ENCODE results near the gene DAPK2. TPM values are rescaled to one million over a fixed set of nuclear protein-coding genes. Genes with fewer than 3 reads are reported as not detected.

The DAPK2 gene
- total and polyA plus RNA-seq, 9 donors, result 0.77 to 6.2 (median 2.0) TPM

- Histone ChIP-seq H3K27ac (no peak overlapping the region), H3K4me1 (ENCODE audit: insufficient read depth) (peaks cover 9% of the 10 kb centered on the region), H3K36me3 (no peaks in the 10 kb centered on the region), H3K9me3 (no peaks in the 10 kb centered on the region), H3K27me3 (no peaks in the 10 kb centered on the region), H3K4me3 (no peak overlapping the region)
- DNase-seq, result no peak
- TF ChIP-seq POLR2A (IDR thresholded peaks at IDR 0.05) (no peak), CTCF (IDR thresholded peaks at IDR 0.05) (no peak), EP300 (IDR thresholded peaks at IDR 0.05) (no peak)
- WGBS, 3 donors, result 70 to 73% (median 71%) methylated on average over 8 of the region's 8 CpGs
- intact Hi-C loops (cut with DNase I), result loop anchor here in 1 of 4 donors (10.0 kb wide), 1 partner anchor 136 kb away; no protein-coding TSS in a partner anchor
Observed at GRCh38 chr15:64050281-64051092, 4.2 kb upstream of the DAPK2 start.

GRCh38 chr15:64048781-64049460 lies 2.6 kb upstream of the DAPK2 start:
- intact Hi-C loops (cut with DNase I), result loop anchor here in 2 of 4 donors (5.0 to 10.0 kb wide), 2 partner anchors 292 to 294 kb away; no protein-coding TSS in a partner anchor
- no peaks in the 10 kb centered on the region for H3K36me3 ChIP-seq
- H3K4me1 ChIP-seq (ENCODE audit: insufficient read depth), result peaks cover 13% of the 10 kb centered on the region
- TF ChIP-seq EP300 (IDR thresholded peaks at IDR 0.05) (no peak), POLR2A (IDR thresholded peaks at IDR 0.05) (no peak), CTCF (IDR thresholded peaks at IDR 0.05) (no peak)
- no peak for DNase-seq
- H3K4me3 ChIP-seq, result no peak overlapping the region
- no peaks in the 10 kb centered on the region for H3K9me3 ChIP-seq
- H3K27ac ChIP-seq, result no peak overlapping the region
- WGBS, 3 donors, result 87 to 100% (median 91%) methylated on average over 1 of the region's 1 CpG
- no peaks in the 10 kb centered on the region for H3K27me3 ChIP-seq

GRCh38 chr15:64045774-64046420 lies 388 bp downstream of the DAPK2 start:
- Histone ChIP-seq H3K9me3 (no peaks in the 10 kb centered on the region), H3K27ac (no peak overlapping the region), H3K4me1 (ENCODE audit: insufficient read depth) (peaks cover 13% of the 10 kb centered on the region), H3K36me3 (no peaks in the 10 kb centered on the region), H3K27me3 (no peaks in the 10 kb centered on the region), H3K4me3 (peak overlapping the region; percentile 56)
- intact Hi-C loops (cut with DNase I), result loop anchor here in 2 of 4 donors (5.0 to 10.0 kb wide), 2 partner anchors 289 to 291 kb away; no protein-coding TSS in a partner anchor
- DNase-seq, result peak in 3 of 5 donors; percentile 32 to 48 (median 45)
- WGBS, 3 donors, result 7 to 31% (median 19%) methylated on average over 22 to 74 of the region's 76 CpGs
- TF ChIP-seq EP300 (IDR thresholded peaks at IDR 0.05), result no peak
- no peak for TF ChIP-seq POLR2A (IDR thresholded peaks at IDR 0.05)
- TF ChIP-seq CTCF (IDR thresholded peaks at IDR 0.05), result no peak

GRCh38 chr15:64045101-64045435 lies 1.2 kb downstream of the DAPK2 start:
- no peak overlapping the region for H3K4me3 ChIP-seq
- intact Hi-C loops (cut with DNase I), result loop anchor here in 2 of 4 donors (5.0 to 10.0 kb wide), 2 partner anchors 288 to 290 kb away; no protein-coding TSS in a partner anchor
- no peaks in the 10 kb centered on the region for H3K36me3 ChIP-seq
- peaks cover 13% of the 10 kb centered on the region for H3K4me1 ChIP-seq (ENCODE audit: insufficient read depth)
- WGBS, 3 donors, result 86 to 92% (median 91%) methylated on average over 5 of the region's 5 CpGs
- no peak overlapping the region for H3K27ac ChIP-seq
- H3K27me3 ChIP-seq, result no peaks in the 10 kb centered on the region
- no peaks in the 10 kb centered on the region for H3K9me3 ChIP-seq
- TF ChIP-seq CTCF (IDR thresholded peaks at IDR 0.05), result no peak
- no peak for TF ChIP-seq EP300 (IDR thresholded peaks at IDR 0.05)
- TF ChIP-seq POLR2A (IDR thresholded peaks at IDR 0.05), result no peak
- DNase-seq, result no peak
